Naive thymus-derived CD4-positive, alpha-beta T cell (primary cell): ENCODE results near the gene SHISA7. TPM values are rescaled to one million over a fixed set of nuclear protein-coding genes. Genes with fewer than 3 reads are reported as not detected.
A peak's percentile ranks its signal among the peaks of the same experiment; 100 is the strongest.

Experiments used
- ATAC-seq: fragments of 150-1000 bp; cut with Tn5 transposase; 2 replicates; pipeline ENCODE4 v1.10.0; 2021; ENCODE audit warnings: mild to moderate bottlenecking, moderate library complexity
- CTCF ChIA-PET: fragments of 350-600 bp; sonication (Branson Sonifier 250); formaldehyde crosslinking; loops from one replicate; lab custom pipeline; 2021; ENCODE audit warnings: antibody characterized with exemption; lab: Charles Lee
- POLR2A ChIA-PET: fragments of 350-600 bp; sonication (Branson Sonifier 250); formaldehyde crosslinking; loops from one replicate; lab custom pipeline; 2021; ENCODE audit warnings: antibody characterized with exemption, inconsistent platforms; lab: Charles Lee
- DNase-seq, 9 donors: peaks; one replicate each; pipeline versions ENCODE4 v3.0.0 to v3.0.0-alpha.2; 2020 to 2022; ENCODE audit warnings: mixed read lengths in 1 of 9
- H3K27ac ChIP-seq: one replicate; pipeline ENCODE4 v1.7.0; 2013; ENCODE audit warnings: mild to moderate bottlenecking, low read depth, low read length, moderate library complexity
- H3K27me3 ChIP-seq, 2 donors: one replicate each; pipeline ENCODE4 v1.7.0; 2013; ENCODE audit warnings: low read length in 2 of 2, mild to moderate bottlenecking in 2 of 2, moderate library complexity in 2 of 2; ENCODE audit not compliant: control insufficient read depth in 2 of 2, insufficient read depth in 2 of 2
- H3K36me3 ChIP-seq, 3 experiments: 1 replicate in 2 of 3; 2 replicates in 1 of 3; pipeline ENCODE4 v1.7.0; 2013; ENCODE audit warnings: low read length in 3 of 3, mild to moderate bottlenecking in 3 of 3, moderate library complexity in 1 of 3; ENCODE audit not compliant: insufficient read depth in 3 of 3, control insufficient read depth in 2 of 3
- H3K4me1 ChIP-seq, 2 donors: one replicate each; pipeline ENCODE4 v1.7.0; 2013; ENCODE audit warnings: low read length in 2 of 2, mild to moderate bottlenecking in 2 of 2, moderate library complexity in 1 of 2; ENCODE audit not compliant: control insufficient read depth in 2 of 2, insufficient read depth in 2 of 2
- H3K4me3 ChIP-seq: 2 replicates; pipeline ENCODE4 v1.7.0; 2013; ENCODE audit warnings: mild to moderate bottlenecking, low read length
- H3K9me3 ChIP-seq, 3 experiments: 1 replicate in 2 of 3; 2 replicates in 1 of 3; pipeline ENCODE4 v1.7.0; 2013; ENCODE audit warnings: low read length in 3 of 3; ENCODE audit not compliant: control insufficient read depth in 2 of 3
- H3K27ac Mint-ChIP-seq, 9 donors: one replicate each; pipeline ENCODE4 v1.8.0; 2020 to 2022; ENCODE audit warnings: mixed read lengths in 9 of 9, mild to moderate bottlenecking in 8 of 9, moderate library complexity in 5 of 9, inconsistent platforms in 2 of 9
- H3K27me3 Mint-ChIP-seq, 5 donors: one replicate each; pipeline ENCODE4 v1.8.0; 2021 to 2022; ENCODE audit warnings: mixed read lengths in 5 of 5, mild to moderate bottlenecking in 1 of 5
- H3K36me3 Mint-ChIP-seq, 5 donors: one replicate each; pipeline ENCODE4 v1.8.0; 2020 to 2022; ENCODE audit warnings: mixed read lengths in 5 of 5, mild to moderate bottlenecking in 3 of 5, inconsistent platforms in 1 of 5
- H3K4me1 Mint-ChIP-seq, 7 donors: one replicate each; pipeline ENCODE4 v1.8.0; 2020 to 2022; ENCODE audit warnings: mixed read lengths in 7 of 7, mild to moderate bottlenecking in 3 of 7, inconsistent platforms in 1 of 7
- H3K4me3 Mint-ChIP-seq, 10 donors: one replicate each; pipeline ENCODE4 v1.8.0; 2020 to 2022; ENCODE audit warnings: mild to moderate bottlenecking in 10 of 10, mixed read lengths in 10 of 10, moderate library complexity in 6 of 10, inconsistent platforms in 2 of 10
- H3K9me3 Mint-ChIP-seq, 11 donors: one replicate each; pipeline ENCODE4 v1.8.0; 2020 to 2022; ENCODE audit warnings: mixed read lengths in 11 of 11, mild to moderate bottlenecking in 4 of 11, inconsistent platforms in 1 of 11, moderate library complexity in 1 of 11
- intact Hi-C, 2 donors: fragments of 100-400 bp; cut with micrococcal nuclease; formaldehyde crosslinking; loops; one replicate each; pipeline ENCODE4 v1.15.1; 2023
- polyA plus RNA-seq, 2 donors: library from polyadenylated mRNA; unstranded; fragments of 300-500 nt; fragmentation: Illumina TruSeq; gene quantifications; one replicate each; pipeline ENCODE4 v1.2.3, GENCODE V29; 2021
- total RNA-seq, 6 experiments: library from RNA in 5 of 6; stranded (reverse) in 5 of 6; gene quantifications; 1 replicate in 5 of 6; 2 replicates in 1 of 6; pipeline ENCODE4 v1.2.3 and lab custom pipeline; 2021 to 2026

The SHISA7 gene
- total and polyA plus RNA-seq, 7 experiments from 2014 or later = not detected

DNA sequence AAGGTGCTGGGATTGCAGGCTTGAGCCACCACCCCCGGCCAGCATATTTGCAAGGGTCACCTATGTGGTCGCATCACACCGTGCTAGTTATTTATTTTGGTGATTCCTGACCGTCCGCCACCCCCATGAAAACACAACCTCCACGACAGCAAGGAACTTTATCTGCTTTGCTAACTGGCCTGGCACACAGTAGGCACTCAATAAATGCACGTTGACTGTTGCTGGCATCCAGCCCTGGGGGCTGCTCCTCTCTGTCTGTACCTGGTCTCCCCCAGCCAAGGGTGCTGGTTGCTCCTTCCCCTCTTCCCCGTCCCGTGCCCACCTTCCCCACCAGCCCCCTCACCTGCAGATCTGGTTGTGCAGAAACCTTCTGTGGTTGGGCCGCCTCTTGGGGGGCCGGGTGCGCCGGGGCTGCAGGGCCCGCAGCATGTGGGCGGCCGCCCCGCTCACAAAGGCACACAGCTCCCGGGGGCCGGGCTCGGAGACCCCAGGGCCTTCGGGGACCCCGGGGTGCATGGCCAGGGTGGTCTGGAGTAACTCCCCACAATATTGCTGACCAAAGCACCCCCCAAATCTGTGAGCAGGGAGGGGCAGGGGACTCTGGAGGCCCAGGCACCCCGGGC, 21.1 kb upstream of the SHISA7 start:
- H3K4me1 ChIP-seq = peaks cover 4 to 12% of the 10 kb centered on the region in 2 donors
- Mint-ChIP-seq H3K36me3 (no peaks in the 10 kb centered on the region), H3K27ac (no peak overlapping the region), H3K4me3 (peak overlapping the region in 1 of 10 donors; percentile 45), H3K4me1 (peaks cover 17 to 32% (median 20%) of the 10 kb centered on the region in 7 donors), H3K9me3 (peaks cover 0 to 1% (median 0%) of the 10 kb centered on the region in 11 donors), H3K27me3 (peaks cover 0 to 5% (median 0%) of the 10 kb centered on the region in 5 donors)
- CTCF ChIA-PET = no interaction called here
- POLR2A ChIA-PET = no interaction called here
- no peaks in the 10 kb centered on the region for H3K9me3 ChIP-seq
- ATAC-seq (no peak), DNase-seq (no peak)
- no peaks in the 10 kb centered on the region for H3K27me3 ChIP-seq
- intact Hi-C loops = no loop called here
- no peak overlapping the region for H3K27ac ChIP-seq
- H3K36me3 ChIP-seq = no peaks in the 10 kb centered on the region
- H3K4me3 ChIP-seq = no peak overlapping the region

DNA sequence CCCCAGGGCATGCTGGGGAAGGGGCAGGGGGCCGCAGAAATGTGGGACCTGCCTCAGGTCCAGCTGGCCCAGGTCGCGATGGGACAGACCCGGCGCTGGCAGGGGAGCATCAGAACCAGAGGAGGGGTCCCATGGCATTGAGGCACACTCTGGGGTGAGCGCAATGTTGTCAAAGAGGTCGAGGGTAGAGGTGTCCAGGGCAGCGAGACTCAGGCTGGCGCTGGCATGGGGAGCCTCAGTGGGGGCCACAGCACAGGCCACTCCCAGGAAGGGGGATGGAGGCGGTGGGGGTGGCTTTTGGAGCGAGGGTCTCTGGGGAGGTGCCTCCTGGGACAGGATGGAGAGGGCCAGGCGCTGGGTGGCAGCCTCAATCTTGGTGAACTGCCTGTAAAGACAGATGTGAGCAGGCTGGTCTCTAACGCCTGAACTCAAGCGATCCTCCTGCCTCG, 20.5 kb upstream of the SHISA7 start:
- peaks cover 17 to 36% (median 20%) of the 10 kb centered on the region in 7 donors for H3K4me1 Mint-ChIP-seq
- no peak overlapping the region for H3K4me3 ChIP-seq
- intact Hi-C loops = no loop called here
- H3K27me3 ChIP-seq = no peaks in the 10 kb centered on the region
- H3K36me3 ChIP-seq = no peaks in the 10 kb centered on the region
- ChIA-PET CTCF (no interaction called here), POLR2A (interaction anchor here (2.6 kb wide), 1 partner anchor 12 kb away, joined by 29 read pairs; the partner anchor contains the start of gene ZNF628)
- no peak overlapping the region for H3K27ac Mint-ChIP-seq
- ATAC-seq = no peak
- peaks cover 0 to 5% (median 0%) of the 10 kb centered on the region in 5 donors for H3K27me3 Mint-ChIP-seq
- no peak overlapping the region for H3K27ac ChIP-seq
- no peaks in the 10 kb centered on the region for H3K9me3 ChIP-seq
- no peak for DNase-seq
- H3K4me3 Mint-ChIP-seq = peak overlapping the region in 1 of 10 donors; percentile 45
- H3K36me3 Mint-ChIP-seq = no peaks in the 10 kb centered on the region
- H3K4me1 ChIP-seq = peaks cover 4 to 12% of the 10 kb centered on the region in 2 donors
- peaks cover 0 to 1% (median 0%) of the 10 kb centered on the region in 11 donors for H3K9me3 Mint-ChIP-seq

DNA sequence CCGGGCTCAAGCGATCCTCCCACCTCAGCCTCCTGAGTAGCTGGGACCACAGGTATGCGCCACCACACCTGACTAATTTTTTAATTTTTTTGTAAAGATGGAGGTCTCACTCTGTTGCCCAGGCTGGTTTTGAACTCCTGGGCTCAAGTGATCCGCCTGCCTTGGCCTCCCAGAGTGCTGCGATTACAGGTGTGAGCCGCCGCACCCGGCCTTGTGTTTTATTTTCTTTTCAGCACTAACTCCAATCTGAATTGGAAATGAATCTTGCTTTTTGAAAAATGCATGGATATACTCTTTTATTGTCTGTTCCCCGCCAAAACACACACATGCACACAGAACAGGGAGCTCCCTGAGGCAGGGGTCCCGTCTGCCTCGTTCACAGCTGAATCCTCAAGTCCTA, 19.6 kb upstream of the SHISA7 start:
- Mint-ChIP-seq H3K9me3 (peaks cover 0 to 1% (median 0%) of the 10 kb centered on the region in 11 donors), H3K36me3 (no peaks in the 10 kb centered on the region), H3K27me3 (peaks cover 0 to 5% (median 0%) of the 10 kb centered on the region in 5 donors), H3K4me3 (peak overlapping the region; percentile 86 to 99 (median 92)), H3K27ac (peak overlapping the region in 5 of 9 donors; percentile 52 to 92 (median 68)), H3K4me1 (peaks cover 14 to 36% (median 20%) of the 10 kb centered on the region in 7 donors)
- ChIA-PET POLR2A (interaction anchor here (1.4 to 2.6 kb wide), 2 partner anchors 13 to 170 kb away, joined by 4 to 29 read pairs; partner anchors contain the start of gene ZNF628), CTCF (interaction anchor here (1.2 kb wide), 1 partner anchor 170 kb away, joined by 3 read pairs; no protein-coding TSS in a partner anchor)
- intact Hi-C loops = no loop called here
- H3K4me1 ChIP-seq = peaks cover 4 to 12% of the 10 kb centered on the region in 2 donors
- no peaks in the 10 kb centered on the region for H3K9me3 ChIP-seq
- DNase-seq (no peak), ATAC-seq (no peak)
- H3K27ac ChIP-seq = no peak overlapping the region
- no peaks in the 10 kb centered on the region for H3K27me3 ChIP-seq
- H3K36me3 ChIP-seq = no peaks in the 10 kb centered on the region
- H3K4me3 ChIP-seq = no peak overlapping the region

DNA sequence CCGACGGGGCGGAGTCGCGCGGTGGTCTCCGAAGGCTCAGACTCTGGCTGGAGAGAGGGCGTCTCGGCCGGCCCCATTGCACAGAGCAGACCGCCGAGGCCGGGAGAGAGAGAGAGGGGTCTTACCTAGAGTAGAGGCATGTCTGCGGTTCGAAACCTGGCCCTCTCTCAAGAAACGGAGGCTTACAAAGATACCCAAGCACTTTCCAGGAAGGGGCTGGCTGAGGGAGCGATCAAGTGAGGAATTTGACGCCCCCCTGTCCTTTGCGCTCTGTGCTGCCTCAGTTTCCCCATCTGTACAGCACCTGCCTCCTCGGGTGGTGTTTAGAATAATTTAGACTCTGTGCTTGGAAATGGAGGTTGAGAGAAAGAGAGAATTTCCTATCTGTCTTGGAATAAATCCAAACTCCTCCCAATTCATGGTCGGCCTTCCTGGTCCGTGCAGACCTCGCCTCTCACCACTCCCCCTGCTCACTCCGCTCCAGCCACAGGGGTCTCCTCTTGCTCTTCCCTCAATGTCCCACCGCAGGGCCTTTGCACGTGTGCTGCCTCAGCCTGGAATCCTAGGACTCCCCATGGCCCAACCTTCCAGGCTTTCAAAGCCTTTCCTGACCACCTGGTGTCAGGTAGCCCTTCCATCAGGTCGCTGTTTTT, 19.0 kb upstream of the SHISA7 start:
- intact Hi-C loops = loop anchor here (1.0 to 2.0 kb wide), 10 partner anchors 14 to 399 kb away; partner anchors contain the start of genes ZNF628 (in 2 of the 2), HSPBP1 (in 1 of the 2), KMT5C (in 1 of the 2) and PPP1R12C (in 1 of the 2)
- Histone ChIP-seq H3K36me3 (no peaks in the 10 kb centered on the region), H3K27me3 (no peaks in the 10 kb centered on the region), H3K27ac (peak overlapping the region; percentile 79), H3K9me3 (no peaks in the 10 kb centered on the region), H3K4me3 (peak overlapping the region; percentile 91), H3K4me1 (peaks cover 4 to 12% of the 10 kb centered on the region in 2 donors)
- Mint-ChIP-seq H3K4me3 (peak overlapping the region; percentile 86 to 99 (median 92)), H3K27ac (peak overlapping the region; percentile 68 to 94 (median 90)), H3K4me1 (peaks cover 14 to 33% (median 20%) of the 10 kb centered on the region in 7 donors), H3K9me3 (no peaks in the 10 kb centered on the region), H3K27me3 (peaks cover 0 to 2% (median 0%) of the 10 kb centered on the region in 5 donors), H3K36me3 (no peaks in the 10 kb centered on the region)
- CTCF ChIA-PET = interaction anchor here (0.7 to 1.2 kb wide), 4 partner anchors 25 to 171 kb away, joined by 3 to 6 read pairs (median 4); no protein-coding TSS in a partner anchor
- DNase-seq (no peak), ATAC-seq (no peak)
- POLR2A ChIA-PET = interaction anchor here (0.6 to 2.6 kb wide), 10 partner anchors 14 to 203 kb away, joined by 3 to 29 read pairs (median 5); partner anchors contain the start of genes KMT5C, PPP6R1, TMEM238 and U2AF2

DNA sequence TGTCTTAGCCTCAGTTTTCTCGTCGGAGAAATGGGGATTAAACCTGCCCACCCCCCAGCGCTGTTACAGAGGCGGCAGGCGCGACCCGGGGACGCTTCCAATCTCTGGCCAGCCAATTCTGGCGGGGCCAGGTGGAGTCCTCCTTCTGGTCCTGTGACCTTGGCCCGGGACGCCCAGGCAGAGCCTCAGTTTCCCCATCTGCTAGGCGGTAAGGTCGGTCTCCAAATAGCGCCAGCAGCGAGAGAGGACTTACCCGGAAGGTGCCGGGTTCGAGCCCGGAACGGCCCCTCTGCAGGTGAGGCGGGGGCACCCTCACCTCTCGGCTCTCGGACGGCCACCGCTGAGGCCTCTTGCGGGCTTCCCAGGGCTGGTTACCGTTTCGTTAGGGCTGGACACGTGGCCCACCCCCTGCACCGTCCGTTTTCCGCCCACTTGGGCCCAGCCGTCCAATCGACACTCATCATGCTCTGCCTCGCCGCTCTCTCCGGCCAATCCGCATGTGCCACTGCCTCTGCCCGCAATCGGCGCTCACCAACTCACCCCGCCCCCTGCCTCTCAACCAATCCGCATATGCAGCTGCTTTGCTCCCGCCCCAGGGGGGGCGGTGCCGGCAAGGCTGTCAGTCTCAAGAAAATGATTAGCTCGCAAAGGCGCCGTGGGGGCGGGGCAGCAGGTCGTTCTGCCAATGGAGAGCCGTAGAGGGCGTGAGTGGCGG, 18.3 kb upstream of the SHISA7 start, which contains the start of gene ISOC2:
Gene ISOC2 (minus strand): TSS at position 384 of the 715 bp plus-strand sequence. CDS start 5,156 bp downstream, outside the sequence.
- peak within 1 kb of the TSS; percentile 68 to 94 (median 90) for H3K27ac Mint-ChIP-seq
- ATAC-seq (peak; percentile 98), DNase-seq (peak; percentile 99 to 100 (median 100))
- H3K27me3 ChIP-seq = no peaks in the 10 kb centered on the region
- intact Hi-C loops = loop anchor here (1.0 to 2.0 kb wide), 10 partner anchors 15 to 398 kb away; partner anchors contain the start of genes ZNF628 (in 2 of the 2), HSPBP1 (in 1 of the 2), KMT5C (in 1 of the 2) and PPP1R12C (in 1 of the 2)
- peaks cover 4 to 12% of the 10 kb centered on the region in 2 donors for H3K4me1 ChIP-seq
- no peaks in the 10 kb centered on the region for H3K9me3 Mint-ChIP-seq
- H3K27ac ChIP-seq = peak within 1 kb of the TSS; percentile 79
- POLR2A ChIA-PET = interaction anchor here (0.6 to 2.6 kb wide), 11 partner anchors 14 to 207 kb away, joined by 3 to 29 read pairs (median 5); partner anchors contain the start of genes KMT5C, PPP6R1, TMEM238 and U2AF2
- H3K4me3 Mint-ChIP-seq = peak within 1 kb of the TSS; percentile 86 to 99 (median 92)
- CTCF ChIA-PET = interaction anchor here (0.7 to 1.2 kb wide), 4 partner anchors 24 to 172 kb away, joined by 3 to 6 read pairs (median 4); no protein-coding TSS in a partner anchor
- no peaks in the 10 kb centered on the region for H3K36me3 Mint-ChIP-seq
- H3K4me1 Mint-ChIP-seq = peaks cover 14 to 33% (median 20%) of the 10 kb centered on the region in 7 donors
- H3K4me3 ChIP-seq = peak within 1 kb of the TSS; percentile 91
- peaks cover 0 to 2% (median 0%) of the 10 kb centered on the region in 5 donors for H3K27me3 Mint-ChIP-seq
- H3K9me3 ChIP-seq = no peaks in the 10 kb centered on the region
- no peaks in the 10 kb centered on the region for H3K36me3 ChIP-seq
